ENCODE results near the gene RASA1. TPM values are rescaled to one million over a fixed set of nuclear protein-coding genes. Genes with fewer than 3 reads are reported as not detected.
"Not testable (repeated sequence)": the region's sequence is repeated elsewhere in the genome, so short reads cannot be mapped to it uniquely, and the experiment has no call there.

Gene RASA1
- total RNA-seq, 2 donors from 2014 or later: 26.6 to 28.2 TPM

DNA sequence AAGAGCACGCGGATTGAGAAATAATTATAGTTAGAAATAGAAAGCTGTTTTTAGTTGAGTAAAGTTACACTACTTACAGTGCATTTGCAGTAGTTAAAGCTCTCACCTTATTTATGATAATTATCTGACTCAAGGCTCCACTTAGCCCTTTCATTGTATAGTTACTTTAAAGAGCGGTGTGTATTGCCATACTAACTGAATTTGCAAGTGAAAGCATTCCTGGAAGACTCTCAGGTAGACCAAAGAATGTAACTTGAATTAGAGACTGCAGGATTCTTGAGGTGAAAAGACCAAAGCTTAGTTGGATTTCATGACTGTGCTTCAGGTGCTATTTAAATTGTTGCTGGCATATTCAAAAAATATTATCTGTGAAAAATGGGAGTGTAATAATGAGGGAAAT, 4.2 kb upstream of the RASA1 start:
- peaks cover 21% of the 10 kb centered on the region for H3K4me1 Mint-ChIP-seq (ENCODE audit: low read depth)
- no peaks in the 10 kb centered on the region for H3K9me3 Mint-ChIP-seq
- ATAC-seq (replicated peaks in 1 of 2): no peak
- no peak overlapping the region for H3K4me3 Mint-ChIP-seq
- H3K27me3 Mint-ChIP-seq (ENCODE audit: low read depth): no peaks in the 10 kb centered on the region
- H3K36me3 Mint-ChIP-seq (ENCODE audit: insufficient read depth in 2 of 2): peaks cover 0 to 3% of the 10 kb centered on the region in 2 donors
- H3K27ac Mint-ChIP-seq: no peak overlapping the region
- DNase-seq: no peak

DNA sequence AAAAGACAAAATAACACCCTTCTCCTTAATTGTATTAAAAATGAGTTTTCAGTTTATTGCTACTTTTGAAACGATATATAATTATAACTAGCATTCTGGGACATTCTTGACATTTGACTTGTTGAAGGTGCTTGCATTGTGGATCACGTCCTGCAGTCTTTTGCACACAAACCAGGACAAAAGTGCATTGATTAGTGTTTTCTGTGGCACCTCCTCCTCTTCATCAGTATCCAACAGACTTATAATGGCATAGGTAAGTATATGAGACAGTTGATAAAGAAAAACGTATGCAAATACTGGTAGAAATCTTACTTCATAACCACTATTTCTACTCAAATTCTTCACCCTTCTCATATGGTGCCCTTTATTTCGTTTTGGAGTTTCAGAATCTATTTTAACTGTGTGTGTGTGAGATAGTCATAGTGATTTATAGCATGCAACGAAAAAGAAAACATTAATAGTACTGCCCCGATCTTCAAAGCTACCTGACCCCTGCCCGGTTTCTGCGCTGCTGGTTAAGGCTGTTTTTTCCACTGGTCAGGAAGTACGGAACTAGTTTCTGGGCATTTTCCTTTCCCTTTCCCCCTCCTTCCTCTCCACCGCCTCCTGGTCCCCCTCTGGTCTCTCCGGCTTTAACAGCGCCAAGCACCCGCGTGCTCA, 639 bp upstream of the RASA1 start:
- H3K9me3 Mint-ChIP-seq: no peaks in the 10 kb centered on the region
- DNase-seq (no peak), ATAC-seq (replicated peaks in 1 of 2) (peak in 1 of 2 donors; percentile 0)
- H3K27me3 Mint-ChIP-seq (ENCODE audit: low read depth): no peaks in the 10 kb centered on the region
- peaks cover 0 to 5% of the 10 kb centered on the region in 2 donors for H3K36me3 Mint-ChIP-seq (ENCODE audit: insufficient read depth in 2 of 2)
- H3K4me3 Mint-ChIP-seq: peak overlapping the region; percentile 98 to 99
- H3K4me1 Mint-ChIP-seq (ENCODE audit: low read depth): peaks cover 27% of the 10 kb centered on the region
- H3K27ac Mint-ChIP-seq: peak overlapping the region; percentile 98

DNA sequence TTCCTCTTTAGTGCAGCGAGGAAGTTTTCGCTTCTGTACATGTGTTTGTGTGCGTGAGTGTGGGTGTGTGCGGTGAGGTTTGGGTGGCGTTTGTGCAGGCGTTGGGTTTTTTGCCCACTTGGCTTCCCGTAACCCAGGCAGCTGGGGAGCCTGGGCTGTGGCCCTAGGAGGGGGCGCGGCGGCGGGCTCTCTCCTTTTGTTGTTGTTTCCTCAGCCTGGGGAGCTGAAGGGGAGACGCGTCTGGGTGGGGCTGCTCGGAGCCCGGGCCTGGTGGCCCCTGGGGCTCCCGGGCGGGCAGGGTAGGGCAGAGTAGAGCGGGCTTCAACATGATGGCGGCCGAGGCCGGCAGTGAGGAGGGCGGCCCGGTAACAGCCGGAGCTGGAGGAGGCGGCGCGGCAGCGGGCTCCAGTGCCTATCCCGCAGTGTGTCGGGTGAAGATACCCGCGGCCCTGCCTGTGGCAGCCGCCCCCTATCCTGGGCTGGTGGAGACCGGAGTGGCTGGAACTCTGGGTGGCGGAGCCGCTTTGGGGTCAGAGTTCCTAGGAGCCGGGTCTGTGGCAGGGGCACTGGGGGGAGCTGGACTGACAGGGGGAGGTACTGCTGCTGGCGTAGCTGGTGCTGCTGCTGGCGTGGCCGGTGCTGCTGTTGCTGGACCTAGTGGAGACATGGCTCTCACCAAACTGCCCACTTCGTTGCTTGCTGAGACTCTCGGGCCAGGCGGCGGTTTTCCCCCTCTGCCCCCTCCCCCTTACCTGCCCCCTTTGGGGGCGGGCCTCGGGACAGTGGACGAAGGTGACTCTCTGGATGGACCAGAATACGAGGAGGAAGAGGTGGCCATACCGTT, 665 bp downstream of the RASA1 start:
- Mint-ChIP-seq H3K27me3 (ENCODE audit: low read depth) (no peaks in the 10 kb centered on the region), H3K36me3 (ENCODE audit: insufficient read depth in 2 of 2) (peaks cover 0 to 5% of the 10 kb centered on the region in 2 donors), H3K27ac (peak overlapping the region; percentile 98), H3K4me1 (ENCODE audit: low read depth) (peaks cover 27% of the 10 kb centered on the region), H3K9me3 (no peaks in the 10 kb centered on the region), H3K4me3 (peak overlapping the region; percentile 98 to 99)
- DNase-seq (peak; percentile 77 to 78), ATAC-seq (replicated peaks in 1 of 2) (peak; percentile 75 to 78)

DNA sequence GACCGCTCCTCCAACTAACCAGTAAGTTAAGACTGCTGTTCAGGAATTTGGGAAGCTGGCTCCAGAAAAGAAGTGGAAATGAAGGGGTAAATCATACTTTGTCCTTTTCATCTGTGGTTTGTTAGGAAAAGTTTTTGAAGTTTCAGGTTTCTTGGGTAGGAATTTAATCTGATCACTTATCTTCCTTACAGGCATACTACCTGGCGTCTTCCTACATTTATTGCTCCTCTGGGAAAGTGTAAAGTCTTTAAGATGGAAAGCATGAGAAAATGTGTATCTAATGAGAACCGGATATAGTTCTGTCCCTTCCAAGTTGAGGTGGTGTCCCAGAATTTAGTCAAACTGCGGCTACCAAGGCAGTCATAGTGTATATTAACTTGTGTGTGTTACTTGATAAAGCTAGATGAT, 1.3 kb downstream of the RASA1 start:
- no peak for DNase-seq
- Mint-ChIP-seq H3K4me3 (peak overlapping the region; percentile 98 to 99), H3K9me3 (no peaks in the 10 kb centered on the region), H3K27ac (peak overlapping the region; percentile 98), H3K4me1 (ENCODE audit: low read depth) (peaks cover 27% of the 10 kb centered on the region), H3K27me3 (ENCODE audit: low read depth) (no peaks in the 10 kb centered on the region), H3K36me3 (ENCODE audit: insufficient read depth in 2 of 2) (peaks cover 0 to 5% of the 10 kb centered on the region in 2 donors)
- ATAC-seq (replicated peaks in 1 of 2): no peak

DNA sequence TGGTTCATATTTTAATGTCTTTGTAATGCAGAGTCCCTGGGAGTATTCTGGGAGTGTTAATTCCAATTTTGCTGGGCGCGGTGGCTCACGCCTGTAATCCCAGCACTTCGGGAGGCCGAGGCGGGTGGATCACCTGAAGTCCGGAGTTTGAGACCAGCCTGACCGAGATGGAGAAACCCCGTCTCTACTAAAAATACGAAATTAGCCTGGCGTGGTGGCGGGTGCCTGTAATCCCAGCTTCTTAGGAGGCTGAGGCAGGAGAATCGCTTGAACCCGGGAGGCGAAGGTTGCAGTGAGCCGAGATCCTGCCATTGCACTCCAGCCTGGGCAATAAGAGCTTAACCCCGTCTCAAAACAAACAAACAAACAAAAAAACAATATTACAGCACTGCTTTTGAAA, 3.2 kb downstream of the RASA1 start:
- not testable (repeated sequence) for DNase-seq; H3K27me3 Mint-ChIP-seq (ENCODE audit: low read depth); H3K36me3 Mint-ChIP-seq (ENCODE audit: insufficient read depth in 2 of 2); H3K9me3 Mint-ChIP-seq; ATAC-seq (replicated peaks in 1 of 2); H3K27ac Mint-ChIP-seq
- Mint-ChIP-seq H3K4me1 (ENCODE audit: low read depth) (peaks cover 46% of the 10 kb centered on the region), H3K4me3 (peak overlapping the region in 1 of 2 donors; percentile 10)

DNA sequence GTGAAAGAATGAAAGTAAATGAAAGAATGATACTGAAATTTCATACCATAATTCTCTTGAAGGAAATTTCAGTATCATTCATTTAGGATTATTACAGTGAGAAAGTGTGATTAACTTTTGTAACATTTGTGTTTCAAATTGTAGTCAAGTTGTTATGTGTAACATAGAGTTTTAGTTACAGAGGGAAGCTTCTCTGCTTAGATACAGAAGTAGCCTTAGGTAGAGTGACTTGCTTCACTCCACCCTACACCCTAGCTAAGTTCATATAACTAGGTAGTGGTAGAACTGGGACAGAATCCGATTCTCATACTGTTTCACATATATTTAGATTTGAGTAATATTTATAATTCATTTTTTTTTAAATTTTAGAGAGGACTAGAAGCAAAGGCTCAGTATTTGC, 9.0 kb downstream of the RASA1 start:
- DNase-seq (no peak), ATAC-seq (replicated peaks in 1 of 2) (peak in 1 of 2 donors; percentile 49)
- Mint-ChIP-seq H3K9me3 (peaks cover 0 to 2% of the 10 kb centered on the region in 2 donors), H3K4me1 (ENCODE audit: low read depth) (peaks cover 54% of the 10 kb centered on the region), H3K27me3 (ENCODE audit: low read depth) (no peaks in the 10 kb centered on the region), H3K27ac (peak overlapping the region; percentile 78), H3K36me3 (ENCODE audit: insufficient read depth in 2 of 2) (peaks cover 3 to 17% of the 10 kb centered on the region in 2 donors), H3K4me3 (peak overlapping the region in 1 of 2 donors; percentile 46)

DNA sequence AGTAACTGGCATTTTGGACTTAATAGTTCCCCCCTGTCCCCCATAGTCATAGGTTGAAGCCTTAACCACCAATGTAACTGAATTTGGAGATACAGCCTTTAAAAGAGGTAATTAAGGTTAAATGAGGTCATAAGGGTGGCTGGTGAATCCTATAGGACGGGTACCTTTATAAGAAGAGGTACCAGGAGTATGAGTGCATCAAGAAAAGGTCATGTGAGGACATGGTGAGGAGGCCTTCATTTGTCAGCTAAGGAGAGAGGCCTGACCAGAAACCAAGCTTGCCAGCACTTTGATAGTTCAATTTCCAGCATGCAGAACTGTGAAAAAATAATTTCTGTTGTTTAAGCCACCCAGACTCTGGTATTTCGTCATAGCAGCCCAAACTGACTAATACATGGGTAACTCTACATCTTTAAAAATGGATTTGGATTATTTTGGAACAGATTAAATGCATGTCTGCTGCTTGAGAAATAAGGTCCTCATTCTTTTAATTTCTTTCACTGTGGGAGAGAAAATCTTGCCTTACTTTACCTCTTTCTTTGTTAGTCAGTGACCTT, 9.7 kb downstream of the RASA1 start:
- ATAC-seq (replicated peaks in 1 of 2) (peak; percentile 27 to 38), DNase-seq (no peak)
- peaks cover 0 to 2% of the 10 kb centered on the region in 2 donors for H3K9me3 Mint-ChIP-seq
- peaks cover 3 to 21% of the 10 kb centered on the region in 2 donors for H3K36me3 Mint-ChIP-seq (ENCODE audit: insufficient read depth in 2 of 2)
- peaks cover 61% of the 10 kb centered on the region for H3K4me1 Mint-ChIP-seq (ENCODE audit: low read depth)
- H3K27me3 Mint-ChIP-seq (ENCODE audit: low read depth): no peaks in the 10 kb centered on the region
- H3K27ac Mint-ChIP-seq: no peak overlapping the region
- no peak overlapping the region for H3K4me3 Mint-ChIP-seq

DNA sequence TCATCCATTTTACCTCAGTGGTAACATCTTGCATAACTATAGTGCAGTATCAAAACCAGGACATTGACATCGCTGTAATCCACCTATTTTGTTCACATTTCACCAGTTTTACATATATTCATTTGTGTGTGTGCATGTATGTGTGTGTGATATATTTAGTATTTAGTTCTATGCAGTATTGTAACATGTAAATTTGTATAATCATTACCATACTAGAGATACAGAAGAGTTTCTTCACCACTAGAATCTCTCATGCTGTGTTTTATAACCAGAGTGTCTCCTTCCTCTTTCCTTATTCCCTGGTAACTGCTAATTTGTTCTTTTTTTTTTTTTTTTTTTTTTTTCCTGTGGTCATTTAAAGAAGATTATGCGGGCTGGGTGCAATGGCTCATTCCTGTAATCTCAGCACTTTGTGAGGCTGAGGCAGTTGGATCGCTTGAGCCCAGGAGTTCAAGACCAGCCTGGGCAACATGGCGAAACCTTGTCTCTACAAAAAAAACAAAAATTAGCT, 11.0 kb downstream of the RASA1 start:
- Mint-ChIP-seq H3K27me3 (ENCODE audit: low read depth) (no peaks in the 10 kb centered on the region), H3K4me3 (no peak overlapping the region), H3K4me1 (ENCODE audit: low read depth) (peaks cover 74% of the 10 kb centered on the region), H3K9me3 (peaks cover 0 to 2% of the 10 kb centered on the region in 2 donors), H3K36me3 (ENCODE audit: insufficient read depth in 2 of 2) (peaks cover 3 to 21% of the 10 kb centered on the region in 2 donors), H3K27ac (no peak overlapping the region)
- ATAC-seq (replicated peaks in 1 of 2) (no peak), DNase-seq (no peak)

DNA sequence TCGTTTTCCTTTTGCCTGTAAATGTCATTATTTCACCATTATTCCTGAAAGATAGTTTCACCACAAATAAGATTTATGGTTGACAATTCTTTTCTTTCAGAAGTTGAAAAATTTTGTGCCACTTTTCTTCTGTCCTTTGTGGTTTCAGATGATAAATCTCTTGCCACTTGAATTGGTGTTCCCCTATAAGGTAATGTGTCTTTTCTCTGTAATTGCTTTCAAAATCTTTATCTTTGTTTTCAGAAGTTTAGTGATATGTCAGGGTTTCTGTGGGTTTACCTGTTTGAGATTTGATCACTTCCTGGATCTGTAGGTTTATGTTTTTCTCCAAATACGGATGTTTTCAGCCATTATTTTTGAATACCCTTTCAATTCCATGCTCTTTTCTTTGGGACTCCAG, 14.6 kb downstream of the RASA1 start:
- no peak for DNase-seq

DNA sequence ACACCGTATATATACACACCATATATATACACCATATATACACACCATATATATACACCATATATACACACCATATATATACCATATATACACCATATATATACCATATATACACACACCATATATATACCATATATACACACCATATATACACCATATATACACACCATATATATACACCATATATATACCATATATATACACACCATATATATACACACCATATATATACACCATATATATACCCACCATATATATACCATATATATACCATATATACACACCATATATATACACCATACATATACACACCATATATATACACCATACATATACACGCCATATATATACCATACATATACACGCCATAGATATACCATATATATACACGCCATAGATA, 19.6 kb downstream of the RASA1 start:
- H3K4me3 Mint-ChIP-seq; H3K27ac Mint-ChIP-seq; H3K27me3 Mint-ChIP-seq (ENCODE audit: low read depth); ATAC-seq (replicated peaks in 1 of 2); DNase-seq; H3K9me3 Mint-ChIP-seq: not testable (repeated sequence)
- Mint-ChIP-seq H3K4me1 (ENCODE audit: low read depth) (peaks cover 26% of the 10 kb centered on the region), H3K36me3 (ENCODE audit: insufficient read depth in 2 of 2) (peaks cover 11 to 20% of the 10 kb centered on the region in 2 donors)

More for the DNA sequence above, 14.6 kb downstream of the RASA1 start:
- peaks cover 0 to 2% of the 10 kb centered on the region in 2 donors for H3K9me3 Mint-ChIP-seq
- peaks cover 3 to 25% of the 10 kb centered on the region in 2 donors for H3K36me3 Mint-ChIP-seq (ENCODE audit: insufficient read depth in 2 of 2)
- peak overlapping the region; percentile 62 to 89 for H3K4me3 Mint-ChIP-seq
- no peaks in the 10 kb centered on the region for H3K27me3 Mint-ChIP-seq (ENCODE audit: low read depth)
- peak; percentile 77 to 83 for ATAC-seq (replicated peaks in 1 of 2)
- peak overlapping the region; percentile 96 for H3K27ac Mint-ChIP-seq
- H3K4me1 Mint-ChIP-seq (ENCODE audit: low read depth): peaks cover 55% of the 10 kb centered on the region

DNA sequence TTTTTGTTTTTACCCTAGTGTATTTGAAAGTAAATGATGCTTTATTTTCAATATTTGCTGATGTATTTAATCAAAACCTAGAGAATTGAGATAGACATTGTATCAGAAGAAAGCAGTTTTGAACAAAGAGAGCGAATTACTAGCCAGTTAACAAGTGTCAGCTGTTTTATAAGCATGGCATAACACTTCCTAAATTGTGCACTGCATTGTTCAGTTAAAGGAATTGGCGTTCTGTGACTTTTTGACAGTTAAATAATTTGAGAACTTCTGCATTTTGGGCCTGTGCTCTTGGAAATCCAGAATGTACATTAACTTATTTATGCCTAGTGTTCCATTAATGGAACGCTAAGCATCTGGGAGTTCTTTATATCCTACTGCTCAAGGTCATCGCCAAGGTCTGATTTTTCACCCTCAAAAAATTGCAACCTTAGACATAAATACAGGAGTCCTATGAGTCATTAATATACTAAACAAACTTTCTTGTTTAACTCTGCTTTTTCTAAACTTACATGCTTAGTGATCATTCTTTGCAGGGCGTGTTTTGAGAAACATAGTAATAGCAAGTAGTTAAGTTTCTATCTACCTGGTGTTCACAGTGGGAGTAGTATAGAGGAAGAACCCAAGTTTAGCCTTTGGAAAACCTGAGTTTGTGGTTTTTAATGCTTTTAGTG, 31.1 kb downstream of the RASA1 start:
- peaks cover 93% of the 10 kb centered on the region for H3K4me1 Mint-ChIP-seq (ENCODE audit: low read depth)
- ATAC-seq (replicated peaks in 1 of 2): no peak
- H3K27ac Mint-ChIP-seq: no peak overlapping the region
- peaks cover 2 to 8% of the 10 kb centered on the region in 2 donors for H3K36me3 Mint-ChIP-seq (ENCODE audit: insufficient read depth in 2 of 2)
- no peaks in the 10 kb centered on the region for H3K27me3 Mint-ChIP-seq (ENCODE audit: low read depth)
- no peaks in the 10 kb centered on the region for H3K9me3 Mint-ChIP-seq
- no peak for DNase-seq
- peak overlapping the region; percentile 15 to 32 for H3K4me3 Mint-ChIP-seq

DNA sequence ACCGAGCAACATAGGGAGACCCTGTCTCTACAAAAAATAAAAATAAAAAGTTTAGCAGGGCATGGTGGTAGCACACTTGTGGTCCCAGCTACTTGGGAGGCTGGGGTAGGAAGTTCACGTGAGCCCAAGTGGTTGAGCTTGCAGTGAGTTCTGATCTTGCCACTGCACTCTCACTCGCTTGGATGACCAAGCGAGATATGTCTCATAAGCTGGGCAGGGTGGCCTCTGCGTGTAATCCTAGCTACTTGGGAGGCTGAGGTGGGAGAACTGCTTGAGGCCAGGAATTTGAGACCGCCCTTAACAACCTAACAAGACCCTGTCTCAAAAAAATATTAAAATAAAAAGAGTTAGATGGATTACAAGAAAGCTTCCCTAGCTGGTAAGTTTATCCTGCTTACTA, 32.5 kb downstream of the RASA1 start:
- DNase-seq: no peak
- no peak overlapping the region for H3K4me3 Mint-ChIP-seq
- peaks cover 3 to 16% of the 10 kb centered on the region in 2 donors for H3K36me3 Mint-ChIP-seq (ENCODE audit: insufficient read depth in 2 of 2)
- ATAC-seq (replicated peaks in 1 of 2): no peak
- H3K9me3 Mint-ChIP-seq: no peaks in the 10 kb centered on the region
- H3K4me1 Mint-ChIP-seq (ENCODE audit: low read depth): peaks cover 88% of the 10 kb centered on the region
- H3K27ac Mint-ChIP-seq: no peak overlapping the region
- H3K27me3 Mint-ChIP-seq (ENCODE audit: low read depth): no peaks in the 10 kb centered on the region

Measured in activated T-cell treated with anti-CD3 and anti-CD28 coated beads, Interleukin-2, amount 50 U/mL, for 72 hours (primary cell).